GM19099 (cell line): ENCODE results near the gene ATAD2B.

ENCODE experiments used
- POLR2A ChIP-seq: IDR thresholded peaks from 3 replicates; pipeline ENCODE4 v1.6.1; 2011; ENCODE audit warnings: low read depth; ENCODE audit not compliant: insufficient read length; ENCODE audit errors: extremely low read depth

The ATAD2B gene

DNA sequence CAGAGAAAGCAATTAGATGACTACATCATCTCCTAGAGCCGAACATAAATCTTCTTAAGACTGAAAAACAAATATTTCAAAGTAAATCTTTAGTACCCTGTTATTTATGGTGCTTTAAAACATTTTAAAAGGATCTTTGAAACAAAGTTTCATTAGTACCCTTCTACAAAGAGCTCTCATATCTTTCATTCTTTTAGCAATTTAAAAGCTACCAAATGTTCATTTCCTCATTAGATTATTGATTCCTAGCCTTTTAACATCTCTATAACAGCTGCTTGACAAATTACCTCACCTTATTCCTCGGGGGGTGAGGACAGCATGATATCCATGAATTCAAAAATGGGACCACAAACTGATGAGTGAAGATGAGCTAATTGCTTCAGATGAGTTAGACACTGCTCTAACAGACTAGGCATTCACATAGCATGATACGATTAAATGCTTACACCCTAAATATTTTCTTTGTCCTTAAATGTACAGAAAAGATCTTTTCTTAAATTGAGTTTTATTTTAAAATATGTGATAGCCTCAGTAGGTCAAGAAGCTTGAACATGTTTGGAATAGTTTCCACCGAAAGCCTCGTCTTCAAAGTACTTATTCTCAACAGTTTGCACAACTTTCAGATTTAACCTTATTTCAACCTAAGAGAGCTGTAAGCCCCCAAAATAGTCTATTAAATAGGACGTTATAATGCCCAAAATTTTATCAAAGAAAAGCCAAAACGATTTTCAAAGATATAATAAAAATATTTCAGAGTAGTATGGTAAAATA lies 2.1 kb downstream of the ATAD2B start:
- TF ChIP-seq POLR2A = no peak

DNA sequence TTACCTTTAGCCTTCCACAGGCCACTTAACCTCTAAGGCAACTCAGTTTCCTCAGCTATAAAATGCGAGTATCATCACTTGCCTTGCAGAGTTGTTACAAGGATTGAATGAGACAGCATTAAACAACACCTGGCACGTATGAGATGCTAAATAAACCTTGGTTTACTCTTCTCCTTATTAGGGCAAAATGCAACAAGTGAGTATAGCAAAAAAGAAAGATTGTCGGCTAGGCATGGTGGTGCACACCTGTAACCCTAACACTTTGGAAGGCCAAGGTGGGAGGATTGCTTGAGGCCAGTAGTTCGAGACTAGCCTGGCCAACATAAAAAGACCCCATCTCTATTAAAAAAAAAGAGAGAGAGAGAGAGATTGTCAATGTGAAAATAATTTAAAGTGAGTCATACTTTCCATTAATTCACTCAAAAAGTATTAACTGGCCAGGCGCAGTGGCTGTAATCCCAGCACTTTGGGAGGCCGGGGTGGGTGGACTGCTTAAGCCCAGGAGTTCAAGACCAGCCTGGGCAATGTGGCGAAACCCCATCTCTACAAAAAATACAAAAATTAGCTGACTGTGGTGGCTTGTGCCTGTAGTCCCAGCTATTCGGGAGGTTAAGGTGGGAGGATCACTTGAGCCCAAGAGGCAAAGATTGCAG lies 8.0 kb downstream of the ATAD2B start:
- TF ChIP-seq POLR2A = no peak

DNA sequence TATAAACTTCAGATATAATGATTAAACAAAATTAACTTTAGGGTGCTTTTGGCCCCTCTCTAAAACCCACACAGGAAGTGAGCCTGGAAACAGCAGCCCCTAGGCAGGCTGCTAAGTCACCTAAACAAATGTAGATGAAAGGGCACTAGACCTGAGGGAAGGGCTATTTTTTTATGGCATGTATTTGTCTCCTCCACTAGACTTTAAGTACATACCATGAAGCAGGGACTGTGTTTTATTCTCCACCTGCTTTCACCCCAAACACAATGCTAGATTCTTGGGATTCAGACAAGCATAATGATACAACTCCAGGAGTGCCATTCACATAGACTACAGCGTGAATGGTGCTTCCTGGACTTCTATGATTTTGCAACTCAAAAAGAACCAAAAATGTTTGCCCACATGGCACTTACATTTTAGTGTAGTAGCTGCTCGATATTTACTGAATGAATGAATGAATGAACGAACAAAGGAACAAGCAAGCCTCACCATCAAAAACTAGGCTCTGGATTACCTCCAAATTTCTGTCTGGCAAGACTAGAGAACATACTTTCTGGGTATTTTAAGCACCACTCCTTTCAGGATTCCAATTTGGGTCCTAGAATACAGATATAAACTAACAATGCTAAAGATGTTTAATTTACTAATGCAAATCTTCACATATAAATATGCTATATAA lies 10.1 kb downstream of the ATAD2B start:
- no peak for TF ChIP-seq POLR2A

DNA sequence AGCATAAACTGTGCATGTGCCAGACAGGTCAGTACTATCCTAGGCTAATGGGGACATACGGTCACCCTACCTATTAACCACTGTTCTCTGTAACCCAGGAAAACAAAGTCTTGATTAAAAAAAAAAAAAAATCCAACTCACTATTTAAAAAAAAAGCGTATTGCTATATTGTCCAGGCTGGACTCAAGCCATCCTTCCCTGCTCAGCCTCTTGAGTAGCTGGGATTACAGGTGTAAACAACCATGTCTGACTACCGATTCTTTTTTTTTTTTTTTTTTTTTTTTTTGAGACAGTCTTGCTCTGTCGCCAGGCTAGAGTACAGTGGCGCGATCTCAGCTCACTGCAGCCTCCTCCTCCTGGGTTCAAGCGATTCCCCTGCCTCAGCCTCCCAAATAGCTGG lies 11.6 kb downstream of the ATAD2B start:
- TF ChIP-seq POLR2A = no peak

DNA sequence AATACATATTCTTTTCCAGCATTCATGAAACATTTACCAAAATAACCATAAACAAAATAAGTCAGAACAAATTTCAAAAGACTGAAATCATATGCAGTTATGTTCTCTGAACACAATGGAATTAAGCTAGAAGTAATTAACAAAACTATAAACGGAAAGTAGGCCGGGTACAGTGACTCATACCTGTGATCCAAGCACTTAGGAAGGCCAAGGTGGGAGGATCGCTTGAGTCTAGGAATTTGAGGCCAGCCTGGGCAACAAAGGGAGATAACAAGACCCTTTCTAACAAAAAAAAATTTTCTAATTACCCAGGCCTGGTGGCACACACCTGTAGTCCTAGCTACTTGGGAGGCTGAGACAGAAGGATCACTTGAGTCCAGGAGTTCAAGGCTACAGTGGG lies 14.9 kb downstream of the ATAD2B start:
- no peak for TF ChIP-seq POLR2A

DNA sequence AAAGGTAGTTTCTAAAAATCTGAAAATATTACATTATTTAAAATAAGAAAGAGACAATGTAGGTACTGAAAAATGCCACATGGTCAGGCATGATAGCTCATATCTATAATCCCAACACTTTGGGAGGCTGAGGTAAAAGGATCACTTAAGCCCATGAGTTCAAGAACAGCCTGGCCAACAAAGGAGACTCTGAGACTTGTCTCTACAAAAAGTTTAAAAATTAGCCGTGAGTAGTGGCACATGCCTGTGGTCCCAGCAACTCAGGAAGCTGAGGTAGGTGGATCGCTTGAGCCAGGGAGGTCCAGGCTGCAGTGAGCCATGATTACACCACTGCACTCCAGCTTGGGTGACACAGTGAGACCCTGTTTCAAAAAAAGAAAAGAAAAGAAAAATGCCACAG lies 21.8 kb downstream of the ATAD2B start:
- TF ChIP-seq POLR2A = no peak

DNA sequence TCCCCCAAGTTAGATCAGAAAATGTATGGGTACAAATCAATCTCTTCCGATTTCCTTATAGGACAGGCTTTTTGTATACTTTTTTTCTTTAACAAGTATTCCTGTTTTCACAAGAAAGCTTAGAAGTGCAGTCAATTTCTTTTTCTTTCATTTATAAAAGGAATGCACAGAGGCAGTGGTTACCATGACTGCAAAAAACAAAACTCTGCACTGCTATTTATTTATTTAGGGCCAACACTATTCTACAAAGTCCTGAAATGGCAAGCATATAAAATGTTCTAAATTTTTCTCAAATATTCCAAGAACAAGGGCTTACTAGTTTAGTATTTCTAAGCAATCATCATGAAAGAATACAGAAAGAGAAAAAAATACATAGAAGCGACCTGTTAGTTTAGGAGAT lies 22.2 kb downstream of the ATAD2B start:
- no peak for TF ChIP-seq POLR2A

DNA sequence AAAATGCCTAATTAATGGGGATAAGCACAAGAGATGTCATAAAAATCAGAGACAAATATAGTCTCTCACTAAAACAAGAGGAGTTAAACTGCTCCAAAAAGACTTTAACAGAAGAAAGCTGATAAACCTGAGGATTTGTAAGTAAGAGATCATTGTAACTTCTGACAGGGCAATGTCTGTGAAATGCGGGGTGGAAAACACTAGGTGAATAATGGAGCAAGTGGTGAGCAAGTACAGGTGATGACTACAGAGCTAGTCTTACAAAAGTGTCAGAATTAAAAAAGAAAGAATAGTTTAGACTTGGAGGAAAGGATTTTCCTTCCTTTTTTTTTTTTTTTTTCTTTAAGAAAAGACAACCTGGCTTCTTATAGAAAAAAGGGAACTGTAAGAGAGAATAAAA lies 22.7 kb downstream of the ATAD2B start:
- TF ChIP-seq POLR2A = no peak

DNA sequence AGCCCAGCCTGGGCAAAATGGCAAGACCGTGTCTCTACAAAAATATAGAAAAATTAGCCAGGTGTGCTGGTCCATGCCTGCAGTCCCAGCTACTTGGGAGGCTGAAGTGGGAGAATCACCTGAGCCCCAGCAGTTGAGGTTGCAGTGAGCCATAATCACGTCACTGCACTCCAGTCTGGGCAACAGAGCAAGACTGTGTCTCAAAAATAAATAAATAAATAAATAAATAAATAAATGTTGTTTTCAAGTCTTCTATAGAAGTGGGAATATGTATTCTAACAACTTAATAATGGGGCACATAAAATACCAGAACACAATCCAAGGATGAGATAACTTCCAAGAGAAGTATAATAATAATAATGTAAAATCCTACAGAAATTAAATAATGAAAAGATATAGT lies 23.9 kb downstream of the ATAD2B start:
- TF ChIP-seq POLR2A = no peak

DNA sequence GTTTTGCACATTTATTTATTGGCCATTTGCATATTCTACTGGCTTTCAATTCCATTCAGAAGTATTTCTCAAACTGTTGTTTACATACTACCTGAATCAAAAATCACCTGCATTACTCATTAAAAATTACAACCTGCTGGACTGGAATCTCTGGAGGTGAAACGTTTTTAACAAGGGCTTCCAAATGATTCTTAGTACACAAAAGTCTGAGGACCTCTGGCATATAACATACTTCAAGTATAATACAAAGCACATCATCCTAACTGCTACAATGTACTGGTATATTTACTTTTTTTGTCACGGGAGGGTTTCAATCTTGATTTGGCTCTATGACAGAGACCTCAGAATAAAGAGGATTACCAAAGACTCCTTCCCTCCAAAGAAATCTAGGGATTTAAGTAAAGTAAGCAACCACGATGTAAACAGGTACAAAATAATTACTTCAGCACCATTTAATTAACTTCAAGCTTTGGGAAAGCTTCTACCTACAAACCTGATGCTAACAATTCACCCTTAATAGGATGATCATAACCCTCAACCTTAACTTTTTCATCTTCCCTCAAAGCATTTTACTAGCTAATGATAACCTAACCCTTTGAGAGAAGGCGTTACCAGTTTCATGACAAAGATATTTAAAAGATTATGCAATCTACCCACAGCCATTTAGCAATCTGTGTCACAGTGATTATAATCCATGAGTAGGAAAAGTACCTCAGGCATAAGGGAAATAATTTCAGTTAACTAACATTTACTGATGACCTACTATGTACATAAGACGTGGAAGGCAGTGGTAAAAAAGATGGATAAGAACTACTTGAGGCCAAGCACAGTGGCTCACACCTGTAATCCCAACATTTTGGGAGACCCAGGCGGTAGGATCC lies 24.7 kb downstream of the ATAD2B start:
- TF ChIP-seq POLR2A = no peak

DNA sequence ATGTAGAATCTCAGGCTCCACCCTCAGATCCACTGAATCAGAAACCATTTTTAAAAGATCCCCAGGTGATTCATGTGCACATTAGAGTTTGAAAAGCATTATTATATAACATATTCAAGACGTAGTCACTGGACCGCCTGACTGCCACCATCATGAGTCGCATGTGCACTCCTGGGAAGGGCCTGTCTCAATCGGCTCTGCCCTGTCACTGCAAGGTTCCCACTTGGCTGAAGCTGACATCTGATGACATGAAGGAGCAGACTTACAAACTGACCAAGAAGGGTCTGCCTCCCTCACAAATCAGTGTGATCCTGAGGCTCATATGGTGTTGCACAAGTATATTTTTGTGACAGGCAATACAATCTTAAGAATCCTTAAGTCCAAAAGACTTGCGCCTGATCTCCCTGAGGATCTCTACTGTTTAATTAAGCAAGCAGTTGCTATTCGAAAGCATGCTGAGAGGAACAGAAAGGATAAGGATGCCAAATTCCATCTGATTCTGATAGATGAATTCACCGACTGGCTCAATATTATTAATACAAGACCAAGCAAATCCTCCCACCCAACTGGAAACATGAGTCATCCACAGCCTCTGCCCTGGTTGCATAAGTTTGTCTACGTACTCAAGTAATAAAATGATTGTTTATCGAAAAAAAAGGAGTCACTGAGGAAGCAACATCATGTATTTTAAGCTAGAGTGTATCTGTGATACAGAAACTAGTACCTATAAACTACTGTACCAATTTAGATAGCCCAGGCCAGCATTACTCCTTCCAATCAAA lies 26.2 kb downstream of the ATAD2B start:
- no peak for TF ChIP-seq POLR2A

DNA sequence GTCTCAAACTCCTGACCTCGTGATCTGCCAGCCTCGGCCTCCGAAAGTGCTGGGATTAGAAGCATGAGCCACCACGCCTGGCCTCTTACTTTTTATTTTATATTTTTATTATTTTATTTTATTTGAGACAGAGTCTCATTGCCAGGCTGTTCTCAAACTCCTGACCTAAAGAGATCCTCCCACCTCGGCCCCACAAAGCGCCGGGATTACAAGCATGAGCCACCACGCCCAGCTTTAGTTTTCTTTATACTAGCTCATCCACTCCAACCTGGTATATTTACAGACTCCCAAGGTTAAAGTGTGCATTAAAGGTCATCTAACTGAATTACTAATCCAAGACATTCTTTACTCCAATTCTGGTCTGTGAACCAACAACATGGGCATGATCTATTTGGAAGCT lies 26.8 kb downstream of the ATAD2B start:
- no peak for TF ChIP-seq POLR2A

DNA sequence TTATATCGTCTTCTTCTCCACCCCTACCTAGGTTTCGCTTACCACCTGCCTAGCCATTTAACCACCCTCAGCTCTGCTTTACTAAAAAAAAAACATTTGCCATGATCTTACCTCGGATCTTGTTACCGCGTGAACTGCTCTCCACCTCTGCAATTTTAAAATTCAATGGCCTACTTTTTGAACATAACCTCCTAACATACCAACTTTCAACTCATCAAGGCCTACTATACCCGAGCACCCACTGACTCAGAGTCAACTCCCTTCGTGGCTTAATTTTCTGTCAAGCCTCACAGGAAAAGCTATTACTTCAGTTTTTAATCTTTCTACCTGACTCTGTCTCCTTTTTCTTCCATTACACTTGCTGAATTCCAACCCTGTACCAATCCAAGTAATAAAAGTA lies 55.7 kb downstream of the ATAD2B start:
- TF ChIP-seq POLR2A = no peak

DNA sequence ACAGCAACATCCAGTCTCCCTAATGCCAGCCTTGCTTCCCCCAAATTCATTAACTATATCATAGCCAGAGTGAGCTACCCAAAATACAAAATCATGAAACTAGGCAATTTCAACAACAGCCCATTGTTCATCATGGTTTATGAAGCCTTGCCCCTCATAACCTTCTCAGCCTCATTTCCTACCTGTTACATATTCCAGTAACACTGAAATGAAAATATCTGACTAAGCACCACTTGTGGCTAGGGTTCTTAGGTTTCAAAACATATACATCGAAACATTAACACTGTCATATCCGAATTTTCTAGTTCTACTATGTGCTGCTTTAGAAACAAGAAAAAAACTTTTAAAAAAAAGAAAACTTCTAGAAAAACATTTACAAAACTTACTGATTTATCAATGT lies 59.5 kb downstream of the ATAD2B start:
- TF ChIP-seq POLR2A = no peak
